ENCODE results near the gene OR2V2.
"Not testable (repeated sequence)": the region's sequence is repeated elsewhere in the genome, so short reads cannot be mapped to it uniquely, and the experiment has no call there.

OR2V2 gene

GRCh38 chr5:181114844-181115778, 32.3 kb upstream of the OR2V2 start:
- DNase-seq = no peak

- no peak for DNase-seq
These were observed 29.0 kb upstream of the OR2V2 start for GRCh38 chr5:181118369-181118768.

- no peak for DNase-seq
These were observed 28.3 kb upstream of the OR2V2 start for GRCh38 chr5:181119105-181119504.

- DNase-seq = no peak
These were observed 27.1 kb upstream of the OR2V2 start for GRCh38 chr5:181120306-181120705.

GRCh38 chr5:181120761-181121160, 26.6 kb upstream of the OR2V2 start:
- DNase-seq = no peak

- DNase-seq = no peak
These were observed 25.5 kb upstream of the OR2V2 start for GRCh38 chr5:181121675-181122561.

GRCh38 chr5:181124526-181124925, 22.9 kb upstream of the OR2V2 start:
- no peak for DNase-seq

GRCh38 chr5:181126841-181127240, 20.5 kb upstream of the OR2V2 start:
- DNase-seq = no peak

- DNase-seq = no peak
These were observed 19.9 kb upstream of the OR2V2 start for GRCh38 chr5:181127456-181127855.

- DNase-seq = no peak
These were observed 19.3 kb upstream of the OR2V2 start for GRCh38 chr5:181127907-181128626.

- no peak for DNase-seq
These were observed 17.8 kb upstream of the OR2V2 start for GRCh38 chr5:181129601-181130000.

- DNase-seq = not testable (repeated sequence)
These were observed 17.3 kb upstream of the OR2V2 start for GRCh38 chr5:181130081-181130480.

GRCh38 chr5:181130832-181131496, 16.4 kb upstream of the OR2V2 start, which contains the start of gene OR2V1:
OR2V1 (minus strand) TSS chr5:181131169; CDS start chr5:181125304, 5,865 bp downstream.
- no peak for DNase-seq

- DNase-seq = no peak
These were observed 15.9 kb upstream of the OR2V2 start for GRCh38 chr5:181131514-181131913.

- no peak for DNase-seq
These were observed 14.3 kb upstream of the OR2V2 start for GRCh38 chr5:181133083-181133482.

GRCh38 chr5:181133610-181134231, 13.7 kb upstream of the OR2V2 start:
- DNase-seq = no peak

GRCh38 chr5:181134259-181134658, 13.1 kb upstream of the OR2V2 start:
- DNase-seq = no peak

GRCh38 chr5:181136361-181136955, 10.9 kb upstream of the OR2V2 start:
- DNase-seq = no peak

- DNase-seq = no peak
These were observed 9.1 kb upstream of the OR2V2 start for GRCh38 chr5:181138258-181138657.

- no peak for DNase-seq
These were observed 6.6 kb upstream of the OR2V2 start for GRCh38 chr5:181140766-181141165.

GRCh38 chr5:181142054-181142453, 5.3 kb upstream of the OR2V2 start:
- no peak for DNase-seq
